DMS153 treated with DMSO at 0.1 percent for 48 hours (cell line): Measurements from ENCODE around the gene LOXL1.

Experiments used
- DNase-seq: peaks from one replicate; lab custom pipeline; 2025; ENCODE audit not compliant: unreplicated experiment; lab: John Stamatoyannopoulos, UW

LOXL1 gene, protein sequence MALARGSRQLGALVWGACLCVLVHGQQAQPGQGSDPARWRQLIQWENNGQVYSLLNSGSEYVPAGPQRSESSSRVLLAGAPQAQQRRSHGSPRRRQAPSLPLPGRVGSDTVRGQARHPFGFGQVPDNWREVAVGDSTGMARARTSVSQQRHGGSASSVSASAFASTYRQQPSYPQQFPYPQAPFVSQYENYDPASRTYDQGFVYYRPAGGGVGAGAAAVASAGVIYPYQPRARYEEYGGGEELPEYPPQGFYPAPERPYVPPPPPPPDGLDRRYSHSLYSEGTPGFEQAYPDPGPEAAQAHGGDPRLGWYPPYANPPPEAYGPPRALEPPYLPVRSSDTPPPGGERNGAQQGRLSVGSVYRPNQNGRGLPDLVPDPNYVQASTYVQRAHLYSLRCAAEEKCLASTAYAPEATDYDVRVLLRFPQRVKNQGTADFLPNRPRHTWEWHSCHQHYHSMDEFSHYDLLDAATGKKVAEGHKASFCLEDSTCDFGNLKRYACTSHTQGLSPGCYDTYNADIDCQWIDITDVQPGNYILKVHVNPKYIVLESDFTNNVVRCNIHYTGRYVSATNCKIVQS

DNA sequence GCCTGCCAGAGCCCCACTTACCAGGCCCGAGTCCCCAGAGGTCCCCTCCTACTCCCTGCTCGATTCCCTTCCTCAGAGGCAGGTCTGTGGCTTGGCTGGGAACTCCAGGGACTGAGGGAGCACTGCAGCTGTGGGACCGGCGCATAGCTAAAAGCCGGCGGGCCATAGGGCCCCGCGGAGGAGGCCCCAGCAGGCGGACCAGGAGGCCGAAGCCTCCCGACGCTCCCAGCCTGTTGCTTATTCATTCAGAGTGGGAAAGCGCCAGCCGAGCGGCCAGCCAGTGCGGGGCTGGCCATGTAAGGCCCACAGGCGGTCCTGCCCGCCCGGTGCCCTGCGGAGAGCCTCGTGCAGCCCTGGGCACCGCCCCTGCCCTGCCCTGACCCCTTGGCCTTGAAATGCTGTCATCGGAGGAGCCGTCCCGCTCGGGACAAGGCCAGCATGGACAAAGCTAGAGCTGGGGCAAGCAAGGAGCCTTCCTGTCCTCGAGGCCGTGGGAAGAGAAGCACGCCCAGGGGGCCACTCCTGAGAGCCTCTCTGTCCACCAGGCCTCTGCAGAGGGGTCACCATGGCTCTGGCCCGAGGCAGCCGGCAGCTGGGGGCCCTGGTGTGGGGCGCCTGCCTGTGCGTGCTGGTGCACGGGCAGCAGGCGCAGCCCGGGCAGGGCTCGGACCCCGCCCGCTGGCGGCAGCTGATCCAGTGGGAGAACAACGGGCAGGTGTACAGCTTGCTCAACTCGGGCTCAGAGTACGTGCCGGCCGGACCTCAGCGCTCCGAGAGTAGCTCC is at the start of gene LOXL1:
Gene LOXL1 (plus strand): TSS at position 244 of the 784 bp plus-strand sequence. CDS start 322 bp downstream, at position 566.
- no peak for DNase-seq

DNA sequence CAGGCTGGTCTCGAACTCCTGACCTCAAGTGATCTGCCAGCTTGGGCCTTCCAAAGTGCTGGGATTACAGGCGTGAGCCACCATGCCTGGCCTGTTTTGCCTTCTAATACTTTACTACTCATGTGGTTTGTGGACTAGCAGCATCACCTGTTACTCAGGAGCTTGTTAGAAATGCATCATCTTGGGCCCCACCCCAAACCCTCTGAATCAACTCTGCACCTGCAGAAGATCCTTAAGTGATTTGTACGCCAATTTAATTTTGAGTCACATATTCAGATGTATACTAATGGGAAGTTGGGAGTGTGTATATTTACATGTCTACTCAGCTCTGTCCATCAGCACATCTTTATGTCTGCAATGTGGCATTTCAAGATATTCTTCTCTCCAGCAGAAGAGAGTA is 46.8 kb upstream of the LOXL1 start:
- DNase-seq, result no peak

- no peak for DNase-seq
These were observed 44.5 kb upstream of the LOXL1 start for GRCh38 chr15:73881579-73882320.

- DNase-seq, result no peak
These were observed 43.4 kb upstream of the LOXL1 start for GRCh38 chr15:73882761-73883419.

DNA sequence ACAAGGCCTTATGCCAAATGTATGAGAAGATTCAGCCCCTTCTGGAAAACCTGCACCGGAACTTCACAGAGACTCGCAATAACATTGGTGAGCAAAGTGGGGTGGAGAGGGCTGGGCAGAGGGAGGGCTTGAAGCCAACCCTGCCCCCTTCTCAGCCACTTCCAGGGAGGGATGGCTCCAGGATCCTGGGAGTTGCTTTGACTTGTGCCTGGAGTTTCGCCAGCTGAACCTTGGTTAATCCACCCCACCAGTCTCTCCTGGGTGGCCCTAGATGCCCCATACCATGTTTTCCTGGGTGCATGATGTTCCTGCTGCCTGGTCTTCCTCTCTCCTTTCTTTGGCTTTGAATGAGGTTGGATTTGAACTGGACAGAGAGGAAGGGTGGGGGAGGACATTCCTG is 42.1 kb upstream of the LOXL1 start:
- no peak for DNase-seq

GRCh38 chr15:73885954-73886700 is 40.1 kb upstream of the LOXL1 start:
- no peak for DNase-seq

DNA sequence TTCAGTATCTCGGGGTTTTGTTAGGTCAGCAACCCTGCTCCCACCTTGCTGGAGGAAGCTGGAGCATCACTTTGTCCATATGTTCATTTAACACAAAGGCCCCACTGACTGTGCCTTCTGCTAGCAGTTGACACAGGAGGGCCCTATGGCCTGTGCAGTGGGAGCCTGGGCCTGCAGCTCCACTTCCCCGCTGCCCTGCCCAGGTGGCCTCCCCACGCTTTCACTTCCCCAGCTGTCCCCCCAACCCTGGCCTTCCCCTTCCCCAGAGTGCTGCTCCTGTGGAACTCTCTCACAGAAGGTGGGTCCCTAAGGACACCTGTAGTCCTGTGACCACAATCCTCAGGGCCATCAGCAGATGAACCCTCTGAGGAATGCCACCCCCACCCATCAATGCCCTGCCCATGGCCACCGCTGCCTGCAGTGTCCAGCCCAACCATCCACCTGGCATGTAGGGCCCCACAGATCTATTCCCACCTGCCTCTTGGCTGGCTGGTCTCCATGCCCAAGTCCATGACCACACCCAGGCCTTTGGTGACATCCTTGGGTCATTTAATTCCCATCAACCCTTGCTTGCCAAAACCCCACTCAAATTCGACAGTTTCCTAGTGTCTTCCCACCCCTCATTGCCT is 39.4 kb upstream of the LOXL1 start:
- DNase-seq, result no peak

DNA sequence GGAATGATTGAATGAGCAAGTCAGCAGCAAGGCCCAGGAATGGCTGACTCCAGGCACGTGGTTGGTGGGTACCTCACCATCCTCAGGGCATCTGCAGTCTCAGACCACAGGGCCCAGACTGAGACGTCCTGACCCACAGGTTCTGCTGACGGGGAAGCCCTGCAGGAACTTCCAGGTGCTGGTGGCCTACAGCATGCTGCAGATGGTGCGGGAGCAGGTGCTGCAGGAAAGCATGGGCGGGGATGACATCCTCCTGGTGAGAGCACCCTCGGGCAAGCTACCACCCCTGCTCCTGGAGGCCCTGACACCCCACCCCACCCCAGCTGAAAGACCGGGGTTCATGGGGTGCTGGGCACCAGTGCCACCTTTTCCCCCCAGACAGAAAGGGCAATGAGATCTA is 38.8 kb upstream of the LOXL1 start:
- DNase-seq, result no peak

DNA sequence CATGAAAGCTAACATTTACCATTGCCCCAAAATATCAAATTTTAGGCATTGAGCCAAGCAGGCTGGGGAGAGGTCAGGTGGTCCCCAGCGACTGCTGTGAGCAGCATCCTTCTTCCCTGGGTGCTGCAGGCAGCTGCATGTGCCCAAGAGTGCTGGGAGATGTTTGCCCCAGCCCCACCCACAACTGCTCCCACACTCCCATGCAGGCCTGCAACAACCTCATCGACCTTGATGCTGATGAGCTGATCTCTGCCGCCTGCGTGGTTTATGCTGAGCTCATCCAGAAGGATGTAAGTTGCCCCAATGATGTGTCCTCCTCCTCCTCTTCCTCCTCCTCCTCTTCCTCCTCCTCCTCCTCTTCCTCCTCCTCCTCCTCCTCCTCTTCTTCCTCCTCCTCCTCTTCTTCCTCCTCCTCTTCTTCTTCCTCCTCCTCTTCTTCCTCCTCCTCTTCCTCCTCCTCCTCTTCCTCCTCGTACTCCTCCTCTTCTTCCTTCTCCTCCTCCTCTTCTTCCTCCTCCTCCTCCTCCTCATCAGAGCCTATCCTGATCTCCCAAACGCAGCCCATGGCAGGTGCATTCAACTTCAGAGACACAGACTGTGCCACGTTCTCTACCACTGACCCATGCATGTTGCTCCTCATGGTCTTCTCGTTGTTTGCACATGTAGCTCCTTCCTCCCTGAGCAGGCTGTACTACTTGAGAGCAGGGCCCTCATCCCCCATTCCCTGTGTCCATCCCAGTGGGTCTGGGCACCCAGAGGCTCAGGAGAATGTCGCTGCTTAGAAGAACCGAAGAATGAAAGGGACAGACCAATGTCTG is 37.8 kb upstream of the LOXL1 start:
- DNase-seq, result no peak

DNA sequence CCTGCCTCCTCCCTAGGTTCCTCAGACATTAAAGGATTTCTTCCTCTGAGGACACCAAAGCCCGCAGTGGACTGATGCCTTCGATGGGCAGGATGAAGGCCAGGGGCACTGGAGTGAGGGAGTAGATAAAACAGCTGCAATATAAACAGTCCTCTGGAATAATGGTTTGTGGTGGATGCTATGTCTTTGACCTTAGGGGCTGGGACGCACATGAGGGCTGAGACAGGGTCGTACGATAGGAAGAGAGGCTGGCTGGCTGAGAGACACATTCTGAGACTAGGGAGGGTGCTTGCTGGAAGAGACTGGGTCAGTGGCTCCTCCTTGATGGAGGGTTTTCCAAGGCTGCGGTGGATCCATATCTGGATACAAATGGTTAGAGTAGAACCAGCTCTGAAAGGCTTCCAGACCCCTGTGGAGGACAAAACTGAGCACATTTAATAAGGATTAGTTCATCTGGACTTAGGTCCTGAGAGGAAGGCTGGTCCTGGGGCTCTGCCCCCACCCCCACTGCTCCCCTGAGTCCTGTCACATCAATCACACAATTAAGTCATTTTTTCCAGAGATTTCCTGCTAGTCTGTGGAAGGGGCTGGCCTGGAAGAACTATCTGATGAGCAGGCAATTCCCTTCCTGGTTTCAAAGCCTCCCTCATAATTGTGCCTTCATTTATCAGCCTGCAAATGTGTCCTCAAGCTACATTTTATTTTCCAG is 37.1 kb upstream of the LOXL1 start:
- DNase-seq, result no peak

DNA sequence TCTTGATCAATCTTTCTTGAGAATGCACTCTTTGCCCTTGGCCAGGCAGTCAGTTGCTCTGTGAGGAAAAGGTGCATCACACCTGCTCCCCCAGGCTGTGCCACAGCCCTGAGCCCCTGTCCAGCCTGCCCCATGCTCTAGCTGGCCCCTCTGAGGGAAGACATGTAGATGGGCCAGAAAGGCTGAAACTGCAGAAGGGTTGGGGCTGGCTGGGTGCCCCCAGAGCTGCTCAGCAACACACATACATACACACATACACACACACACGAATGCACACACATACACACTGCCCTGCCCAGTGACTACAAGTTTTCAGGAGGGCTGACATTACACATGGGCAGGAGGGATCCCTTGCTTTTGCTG is 36.5 kb upstream of the LOXL1 start:
- no peak for DNase-seq

GRCh38 chr15:73891328-73892315 is 34.6 kb upstream of the LOXL1 start:
- no peak for DNase-seq

DNA sequence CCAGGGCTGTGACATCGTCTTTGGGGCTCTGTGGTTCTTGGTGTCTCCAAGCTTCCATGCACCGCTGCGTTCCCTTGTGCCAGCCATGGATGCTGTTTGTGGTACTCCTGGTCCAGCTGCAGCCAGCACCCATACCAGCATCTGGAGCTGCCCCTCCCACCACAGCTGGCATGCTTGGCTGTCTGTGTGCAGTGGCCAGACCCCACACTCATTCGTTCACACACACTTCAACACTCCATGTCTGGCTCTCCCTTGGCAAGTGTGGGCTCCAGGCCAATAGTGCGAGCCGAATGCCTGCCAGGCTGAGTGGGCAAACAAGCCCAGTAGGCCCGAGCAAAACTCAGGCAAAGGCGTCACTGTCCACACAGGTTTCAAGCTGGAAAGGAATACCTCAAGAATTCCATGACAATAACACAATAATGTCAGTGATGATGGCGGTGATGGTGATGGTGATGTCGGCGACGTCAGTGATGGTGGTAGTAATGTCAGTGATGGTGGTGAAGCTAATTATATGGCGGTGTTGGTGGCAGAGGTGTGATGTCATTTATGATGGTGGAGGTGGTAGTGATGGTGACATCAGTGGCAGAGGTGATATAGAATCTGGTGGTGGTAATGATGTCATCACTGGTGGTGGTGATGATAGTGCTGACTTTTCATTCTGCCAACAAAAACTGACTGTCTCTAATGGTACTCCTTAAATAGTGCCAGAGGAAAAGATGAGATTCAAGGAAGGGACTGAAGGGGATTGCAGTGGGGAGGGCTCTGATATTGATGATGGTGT is 33.6 kb upstream of the LOXL1 start:
- DNase-seq, result no peak

GRCh38 chr15:73894133-73894814 is 32.0 kb upstream of the LOXL1 start:
- no peak for DNase-seq

GRCh38 chr15:73897441-73898261 is 28.6 kb upstream of the LOXL1 start:
- no peak for DNase-seq
